ENCODE results near the gene NRAP. TPM values are rescaled to one million over a fixed set of nuclear protein-coding genes. Genes with fewer than 3 reads are reported as not detected.

The NRAP gene
- total RNA-seq, 1 experiment from 2014 or later: not detected

DNA sequence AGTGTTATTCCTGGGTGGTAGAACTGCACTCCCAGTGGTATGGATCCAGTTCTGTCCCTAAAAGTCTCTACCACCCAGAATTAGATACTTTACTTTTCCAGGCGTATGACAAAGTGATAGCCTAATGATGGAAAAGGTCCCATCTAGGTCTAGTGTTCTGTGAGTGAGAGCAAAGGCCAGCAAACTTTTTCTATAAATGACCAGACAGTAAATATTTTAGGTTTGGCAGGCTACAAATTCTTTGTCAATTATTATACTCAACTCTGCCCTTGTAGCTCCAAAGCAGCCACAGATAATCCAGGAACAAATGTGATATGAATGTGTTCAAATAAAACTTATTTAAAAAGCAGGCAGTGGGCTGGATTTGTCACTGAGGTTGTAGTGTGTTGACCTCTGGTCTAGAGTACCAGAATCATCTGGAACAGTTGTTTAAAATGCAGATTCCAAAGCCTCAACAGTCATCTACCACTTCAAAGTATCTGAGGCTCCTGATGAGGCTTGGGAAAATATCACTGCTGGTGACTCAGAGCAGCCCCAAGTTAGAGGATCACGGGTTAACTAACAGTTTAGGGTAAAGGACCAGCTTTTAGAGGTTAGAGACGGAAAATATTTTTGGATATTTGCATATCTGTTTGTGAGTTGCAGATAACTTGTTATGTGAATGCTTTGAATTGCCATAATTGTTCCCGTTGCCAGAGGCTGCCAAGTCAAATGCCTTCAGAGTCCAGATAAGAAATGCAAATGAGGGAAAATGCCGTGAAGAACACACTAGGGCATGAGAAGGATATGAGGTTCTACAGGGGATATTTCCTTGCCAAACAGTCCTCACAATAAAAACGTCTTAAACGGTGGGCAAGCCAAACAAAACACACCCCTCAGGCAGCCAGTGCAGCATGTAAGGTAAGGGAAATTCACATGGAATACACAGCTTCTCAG is 19.4 kb downstream of the NRAP start:
- no peaks in the 10 kb centered on the region for H3K9me3 Mint-ChIP-seq
- no peak overlapping the region for H3K14ac ChIP-seq (ENCODE audit: insufficient read depth, low read length)
- no peak overlapping the region for H3K4me2 ChIP-seq (ENCODE audit: insufficient read depth, insufficient read length, low read length)
- TF ChIP-seq, protein P1, sequence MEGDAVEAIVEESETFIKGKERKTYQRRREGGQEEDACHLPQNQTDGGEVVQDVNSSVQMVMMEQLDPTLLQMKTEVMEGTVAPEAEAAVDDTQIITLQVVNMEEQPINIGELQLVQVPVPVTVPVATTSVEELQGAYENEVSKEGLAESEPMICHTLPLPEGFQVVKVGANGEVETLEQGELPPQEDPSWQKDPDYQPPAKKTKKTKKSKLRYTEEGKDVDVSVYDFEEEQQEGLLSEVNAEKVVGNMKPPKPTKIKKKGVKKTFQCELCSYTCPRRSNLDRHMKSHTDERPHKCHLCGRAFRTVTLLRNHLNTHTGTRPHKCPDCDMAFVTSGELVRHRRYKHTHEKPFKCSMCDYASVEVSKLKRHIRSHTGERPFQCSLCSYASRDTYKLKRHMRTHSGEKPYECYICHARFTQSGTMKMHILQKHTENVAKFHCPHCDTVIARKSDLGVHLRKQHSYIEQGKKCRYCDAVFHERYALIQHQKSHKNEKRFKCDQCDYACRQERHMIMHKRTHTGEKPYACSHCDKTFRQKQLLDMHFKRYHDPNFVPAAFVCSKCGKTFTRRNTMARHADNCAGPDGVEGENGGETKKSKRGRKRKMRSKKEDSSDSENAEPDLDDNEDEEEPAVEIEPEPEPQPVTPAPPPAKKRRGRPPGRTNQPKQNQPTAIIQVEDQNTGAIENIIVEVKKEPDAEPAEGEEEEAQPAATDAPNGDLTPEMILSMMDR (conservative IDR thresholded peaks at IDR 0.05): no peak
- H2BK120ac ChIP-seq (ENCODE audit: low read depth, low read length, poor library complexity, severe bottlenecking): no peak overlapping the region
- no peak overlapping the region for H4K5ac ChIP-seq (ENCODE audit: insufficient read length, low read depth, low read length)
- H2AK5ac ChIP-seq (ENCODE audit: insufficient read length, low read length): no peak overlapping the region
- H3K79me1 ChIP-seq (ENCODE audit: insufficient read depth, low read depth, low read length, poor library complexity, severe bottlenecking): no peaks in the 10 kb centered on the region
- no peaks in the 10 kb centered on the region for H3K27me3 ChIP-seq (ENCODE audit: insufficient read depth, low read length)
- no peak overlapping the region for H3T11ph ChIP-seq (ENCODE audit: low read length)
- no peak overlapping the region for H2AFZ ChIP-seq (ENCODE audit: low read length)
- no peak overlapping the region for H3K27ac ChIP-seq (ENCODE audit: insufficient read length, low read depth, low read length)
- H2BK5ac ChIP-seq (ENCODE audit: insufficient read length, low read length): no peak overlapping the region
- no peak overlapping the region for H3K4ac ChIP-seq (ENCODE audit: low read depth, low read length)
- peaks cover 0 to 6% of the 10 kb centered on the region in 2 experiments; a peak in 1 of 4 replicates for H3K4me1 Mint-ChIP-seq
- H3K4me3 Mint-ChIP-seq: no peak overlapping the region
- H4K91ac ChIP-seq (ENCODE audit: insufficient read length, low read depth, low read length): no peak overlapping the region
- H3K36me3 Mint-ChIP-seq (ENCODE audit: insufficient read depth in 1 of 3, low read depth in 3 of 3): no peaks in the 10 kb centered on the region
- H3K27me3 Mint-ChIP-seq (ENCODE audit: low read depth): peaks cover 8% of the 10 kb centered on the region
- no peak overlapping the region for H3K9ac ChIP-seq (ENCODE audit: extremely low read depth, insufficient read length, low read length)
- no peak overlapping the region for H4K8ac ChIP-seq (replicated peaks; ENCODE audit: insufficient read length, low read depth, low read length)
- H2BK20ac ChIP-seq (ENCODE audit: low read depth, low read length, poor library complexity, severe bottlenecking): no peak overlapping the region
- H3K79me2 ChIP-seq (ENCODE audit: insufficient read depth, low read length): no peaks in the 10 kb centered on the region
- DNase-seq: no peak
- H4K20me1 ChIP-seq (ENCODE audit: control insufficient read depth, insufficient read depth, insufficient read length): no peaks in the 10 kb centered on the region
- no peaks in the 10 kb centered on the region for H3K23me2 ChIP-seq (ENCODE audit: insufficient read length, low read depth, low read length, poor library complexity, severe bottlenecking)
- H3K27ac Mint-ChIP-seq: no peak overlapping the region
- no peaks in the 10 kb centered on the region for H3K9me3 ChIP-seq (ENCODE audit: control insufficient read depth, low read depth, low read length)
- H3K23ac ChIP-seq (ENCODE audit: insufficient read length, low read depth, low read length): no peak overlapping the region
- no peak overlapping the region for H3K18ac ChIP-seq (ENCODE audit: insufficient read length, low read depth, low read length)
- no peak overlapping the region for H2BK15ac ChIP-seq (ENCODE audit: low read depth, low read length)
- no peak overlapping the region for H2BK12ac ChIP-seq (ENCODE audit: insufficient read length, low read depth, low read length)
- no peaks in the 10 kb centered on the region for H3K4me1 ChIP-seq (ENCODE audit: insufficient read depth, low read length)
- no CpG with 5 or more reads among the region's 7 CpGs for WGBS (ENCODE audit: extremely low coverage, insufficient read length, low lambda C conversion rate)
- H3K56ac ChIP-seq (ENCODE audit: insufficient read length, low read depth, low read length): no peak overlapping the region

All from H9 (cell line).